Ecto neural progenitor cell (in vitro differentiated cells): ENCODE measurements around the gene TSSK6.

ENCODE experiments used
- DNase-seq: peaks from one replicate; pipeline ENCODE4 v3.0.0-alpha.2; 2018; ENCODE audit warnings: low spot score

TSSK6 gene

DNA sequence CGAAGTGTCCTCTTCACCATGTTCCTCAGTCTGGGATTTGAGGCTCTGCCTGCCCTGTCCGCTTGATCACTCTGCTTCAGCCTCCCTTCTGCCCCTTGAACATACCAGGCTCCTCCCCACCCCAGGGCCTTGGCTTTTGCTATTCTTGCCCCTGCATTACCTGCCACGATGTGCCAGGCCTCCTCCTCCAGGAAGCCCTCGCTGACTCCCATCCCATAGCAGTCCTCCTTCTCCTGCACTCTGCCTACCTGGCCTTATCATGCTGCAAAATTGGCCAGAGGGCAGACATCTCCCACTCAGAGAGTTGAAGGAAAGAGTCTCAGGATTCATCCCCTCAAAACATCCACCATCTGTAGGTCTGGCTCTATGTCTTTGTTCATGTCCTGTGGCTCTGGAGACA, 15.5 kb upstream of the TSSK6 start:
- no peak for DNase-seq

DNA sequence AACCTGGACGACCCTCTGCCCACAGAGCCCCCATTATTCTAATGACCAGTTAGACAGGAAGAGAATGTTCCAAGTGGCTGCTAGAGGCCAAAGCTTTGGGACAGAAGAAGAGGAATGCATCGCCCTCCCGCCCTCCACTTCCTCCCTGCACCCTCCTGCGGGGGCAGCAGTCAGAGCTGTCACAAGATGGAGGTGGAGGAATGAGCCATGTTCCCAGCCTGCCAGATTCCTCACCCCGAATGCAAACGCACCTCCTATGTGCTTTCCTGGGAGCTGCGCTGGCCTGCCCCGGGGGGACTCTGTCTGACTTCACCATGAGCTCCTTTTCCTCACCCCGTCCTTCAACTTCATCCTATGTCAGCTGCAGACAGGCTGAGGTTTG, 15.1 kb upstream of the TSSK6 start:
- no peak for DNase-seq

DNA sequence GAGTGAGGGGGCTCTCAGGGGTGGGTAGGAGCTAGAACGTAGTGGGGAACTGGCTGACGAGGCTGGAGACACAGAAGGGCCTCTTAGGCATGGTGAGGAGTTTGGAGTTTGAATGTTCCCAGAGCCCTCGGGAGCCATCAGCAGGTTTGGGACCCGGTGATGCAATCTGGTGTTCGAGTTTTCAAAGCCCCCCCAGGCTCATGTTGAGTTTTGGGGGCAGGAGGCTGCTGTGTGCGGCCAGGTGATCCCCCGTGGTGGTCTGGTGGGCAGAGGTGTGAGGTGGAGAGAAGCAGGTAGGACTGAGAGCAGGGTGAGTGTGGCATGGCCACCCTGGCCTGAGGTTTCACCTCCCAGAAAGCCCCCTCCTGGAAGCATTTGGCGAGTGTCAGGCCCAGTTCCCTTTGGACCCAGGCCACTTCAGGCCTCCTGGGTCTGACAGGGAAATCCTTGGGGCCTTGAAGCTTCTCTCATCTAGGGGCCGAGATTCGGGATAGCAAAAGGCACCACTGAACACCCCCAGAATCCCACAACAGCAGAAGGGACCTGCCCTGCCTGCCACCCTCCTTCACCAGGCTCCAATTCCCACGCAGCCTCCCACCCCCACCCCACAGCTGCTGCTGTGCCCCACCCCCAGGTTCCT, 14.6 kb upstream of the TSSK6 start:
- no peak for DNase-seq

DNA sequence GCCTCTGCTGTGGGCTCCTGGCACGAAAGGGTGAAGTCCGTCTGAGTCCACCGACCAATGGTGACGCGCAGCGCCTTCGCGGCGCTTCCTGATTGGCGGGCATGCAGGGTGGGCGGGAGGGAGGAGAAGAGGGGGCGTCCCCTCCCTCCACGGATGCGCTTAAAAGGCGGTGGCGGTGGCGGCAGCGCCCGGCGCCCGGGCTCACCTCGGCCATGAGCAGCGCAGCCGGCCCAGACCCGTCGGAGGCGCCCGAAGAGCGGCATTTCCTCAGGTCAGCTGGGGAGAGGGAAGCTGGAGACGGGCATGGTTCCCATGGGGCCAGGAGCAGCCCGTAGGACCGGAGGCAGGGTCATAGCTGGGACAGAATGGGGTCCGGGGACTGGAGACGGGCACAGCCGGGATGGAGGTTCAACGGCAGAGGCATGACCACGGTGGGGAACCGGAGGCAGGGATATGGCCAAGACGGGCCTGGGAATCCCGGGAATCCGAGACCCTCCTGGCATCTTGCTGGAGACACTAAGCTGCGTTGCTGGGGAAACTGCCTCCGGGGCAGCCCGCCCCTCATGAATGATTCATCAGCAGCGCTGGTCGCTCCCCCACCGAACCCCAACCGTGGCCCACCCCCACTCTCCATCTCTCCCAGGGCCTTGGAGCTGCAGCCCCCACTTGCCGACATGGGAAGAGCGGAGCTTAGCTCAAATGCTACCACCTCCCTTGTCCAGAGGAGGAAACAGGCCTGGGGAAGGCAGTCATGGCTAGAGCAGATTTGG, 13.6 kb upstream of the TSSK6 start, which contains the start of gene YJEFN3:
Gene YJEFN3 (plus strand): TSS at position 191 of the 770 bp plus-strand sequence. CDS start 22 bp downstream, at position 213.
- DNase-seq: peak; percentile 78

DNA sequence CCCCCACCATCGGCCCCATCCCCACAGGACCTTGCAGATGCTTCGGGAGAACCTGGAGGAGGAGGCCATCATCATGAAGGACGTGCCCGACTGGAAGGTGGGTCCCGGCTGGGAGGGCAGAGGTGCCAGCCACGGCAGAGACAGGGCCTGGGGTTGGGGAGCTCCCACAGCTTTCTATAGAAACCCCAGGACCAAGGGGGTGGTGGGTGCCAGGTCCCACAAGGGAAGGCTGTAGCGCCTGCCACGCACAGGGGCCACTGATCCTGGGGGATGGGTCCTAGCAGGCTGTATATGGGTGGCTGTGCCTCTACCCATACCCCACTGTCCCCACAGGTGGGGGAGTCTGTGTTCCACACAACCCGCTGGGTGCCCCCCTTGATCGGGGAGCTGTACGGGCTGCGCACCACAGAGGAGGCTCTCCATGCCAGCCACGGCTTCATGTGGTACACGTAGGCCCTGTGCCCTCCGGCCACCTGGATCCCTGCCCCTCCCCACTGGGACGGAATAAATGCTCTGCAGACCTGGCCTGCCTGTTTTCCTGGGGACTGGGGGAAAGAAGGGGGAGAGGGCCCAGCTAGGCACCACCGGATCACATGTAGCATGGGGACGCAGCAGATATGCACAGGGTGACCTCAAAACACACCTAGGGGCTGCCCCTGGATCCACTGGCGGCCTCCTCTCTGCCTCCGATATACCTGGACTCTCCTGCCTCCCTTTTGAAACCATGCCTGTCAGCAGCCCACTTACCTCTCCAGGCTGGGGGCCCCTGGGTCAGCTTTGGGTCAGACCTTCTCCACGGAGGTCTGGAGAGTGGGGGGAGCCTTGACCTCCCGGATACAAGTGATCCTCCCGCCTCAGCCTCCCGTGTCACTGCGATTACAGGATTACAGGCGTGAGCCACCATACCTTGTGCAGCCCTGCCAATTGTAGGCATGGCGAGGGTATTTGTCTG, 12.6 kb upstream of the TSSK6 start:
- DNase-seq: no peak

DNA sequence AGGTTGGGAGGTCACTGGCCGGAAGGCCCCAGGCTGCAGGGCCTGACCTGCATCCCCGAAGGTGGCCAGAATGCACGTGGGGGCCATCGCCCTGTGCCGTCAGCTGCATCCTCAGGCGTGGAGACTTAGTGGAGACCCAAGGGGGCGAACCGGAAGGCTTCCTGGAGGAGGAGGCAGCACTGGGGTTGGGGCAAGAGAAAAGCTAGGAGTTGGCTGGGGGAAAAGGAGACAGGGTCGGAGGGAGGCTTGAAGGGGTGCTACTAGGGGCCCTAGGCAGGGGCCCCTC, 12.0 kb upstream of the TSSK6 start:
- no peak for DNase-seq

DNA sequence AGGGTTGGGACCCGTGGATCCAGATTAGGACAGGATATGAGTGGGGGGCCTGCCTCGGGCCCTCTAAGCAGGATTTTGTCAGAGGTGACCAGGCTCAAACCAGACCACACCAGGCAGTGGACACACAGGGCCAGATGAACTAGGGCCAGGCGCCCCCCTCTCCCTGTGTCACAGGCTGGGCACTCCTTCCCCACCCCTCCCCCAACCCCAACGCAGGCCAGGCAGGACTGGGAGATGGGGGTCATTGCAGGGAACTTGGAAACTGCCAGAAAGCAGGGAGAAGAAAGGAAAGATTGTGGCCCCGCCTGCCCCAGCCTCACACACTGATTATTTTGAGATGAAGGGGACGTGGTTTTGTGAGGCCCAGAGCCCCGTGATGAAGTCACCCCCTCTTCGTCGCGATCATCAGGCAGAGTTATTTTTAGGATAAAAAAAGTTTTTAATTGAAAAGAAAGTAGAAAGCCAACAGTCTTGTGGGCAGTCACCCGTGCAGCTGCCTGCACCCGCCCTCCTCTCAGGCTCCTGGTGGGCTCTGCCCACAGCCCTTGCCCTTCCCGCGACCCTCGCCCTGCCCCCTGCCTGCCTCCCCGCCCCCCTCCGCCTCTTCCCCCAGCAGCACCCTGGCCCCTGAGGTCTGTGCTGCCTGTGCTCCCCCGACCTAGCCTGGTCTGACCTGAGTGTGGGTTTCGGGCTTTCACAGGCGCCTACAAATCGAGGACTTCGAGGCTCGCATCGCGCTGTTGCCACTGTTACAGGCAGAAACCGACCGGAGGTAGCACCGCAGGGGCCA, 11.4 kb upstream of the TSSK6 start:
- no peak for DNase-seq

DNA sequence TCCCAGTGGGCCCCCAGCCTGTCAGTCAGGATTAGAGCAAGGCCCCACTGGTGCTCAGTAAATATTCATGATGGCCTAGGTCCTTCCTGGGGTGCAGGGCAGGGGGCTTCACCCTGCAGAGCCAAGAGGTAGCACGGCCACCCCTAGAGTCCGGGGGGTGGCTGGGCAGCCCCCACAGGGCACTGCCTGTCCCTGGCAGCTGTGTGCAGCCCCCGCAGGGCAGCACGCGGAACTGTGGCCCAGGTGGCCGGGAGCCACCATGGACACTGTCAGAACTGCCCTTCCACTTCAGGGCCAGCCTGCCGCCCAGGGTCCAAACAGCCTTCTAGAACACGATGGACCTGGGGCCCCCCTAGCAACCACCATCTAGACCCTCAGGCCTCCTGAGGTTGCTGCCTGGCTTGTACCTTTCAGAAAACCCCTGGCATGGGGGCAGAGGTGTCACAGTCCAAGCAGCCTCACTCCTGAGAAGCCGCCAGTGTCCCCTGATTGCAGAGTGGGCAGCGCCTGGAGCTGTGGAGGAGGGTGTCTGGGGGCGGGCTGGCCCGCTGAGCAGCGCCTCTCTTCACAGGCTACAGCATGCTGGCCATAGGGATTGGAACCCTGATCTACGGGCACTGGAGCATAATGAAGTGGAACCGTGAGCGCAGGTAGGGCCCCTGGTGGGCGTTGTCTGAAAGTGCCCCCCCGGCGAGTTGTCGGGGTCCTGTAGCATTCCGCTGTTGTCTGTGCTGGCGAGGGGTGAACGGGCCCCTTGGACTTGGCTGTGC, 10.4 kb upstream of the TSSK6 start:
- DNase-seq: no peak

DNA sequence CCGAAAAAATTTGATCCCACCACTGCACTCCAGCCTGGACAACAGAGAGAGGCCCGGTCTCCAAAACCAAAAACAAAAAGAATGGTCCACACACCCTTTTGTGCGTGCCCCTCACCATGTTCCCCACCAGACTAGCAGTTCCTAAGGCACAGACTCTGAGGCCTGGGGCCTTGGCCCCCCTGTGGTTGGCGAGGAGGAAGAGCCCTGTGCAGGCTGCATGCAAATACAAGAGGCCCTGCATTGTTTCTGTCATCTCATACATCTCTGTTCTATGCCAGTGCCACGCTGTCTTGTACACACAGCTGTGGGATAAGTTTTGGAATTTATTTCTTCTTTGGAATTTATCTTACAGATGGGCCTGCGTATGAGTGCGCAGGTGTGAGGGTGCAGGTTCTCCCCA, 8.7 kb upstream of the TSSK6 start:
- no peak for DNase-seq

DNA sequence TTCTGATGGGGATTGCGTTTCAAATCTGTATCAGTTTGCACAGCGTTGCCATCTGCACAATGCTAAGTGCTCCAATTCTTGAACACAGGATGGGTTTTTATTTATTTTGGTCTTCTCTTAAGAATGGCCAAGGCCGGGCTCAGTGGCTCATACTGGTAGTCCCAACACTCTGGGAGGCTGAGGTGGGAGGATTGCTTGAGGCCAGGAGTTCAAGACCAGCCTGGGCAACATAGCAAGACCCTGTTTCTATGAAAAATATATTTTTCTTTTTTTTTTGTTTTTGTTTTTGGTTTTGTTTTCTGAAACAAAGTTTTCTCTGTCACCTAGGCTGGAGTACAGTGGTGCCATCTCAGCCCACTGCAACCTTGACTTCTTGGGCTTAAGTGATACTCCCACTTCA, 7.8 kb upstream of the TSSK6 start:
- DNase-seq: no peak

DNA sequence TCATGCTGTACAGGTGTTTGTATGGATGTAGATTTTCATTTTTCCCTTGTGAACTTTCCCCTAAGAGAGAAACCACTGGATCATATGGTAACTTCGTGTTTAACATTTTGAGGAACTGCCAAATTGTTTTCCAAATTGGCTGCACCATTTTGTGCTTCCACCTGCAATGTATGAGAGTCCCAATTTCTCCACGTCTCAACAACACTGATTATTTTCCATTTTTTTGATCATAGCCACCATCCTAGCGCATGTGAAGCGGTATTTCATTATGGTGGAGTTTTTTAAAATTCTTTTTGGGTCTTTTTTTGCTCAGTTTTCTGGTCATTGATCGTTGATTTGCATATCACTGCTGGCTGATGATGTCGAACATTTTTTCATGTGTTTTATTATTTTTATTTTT, 5.6 kb upstream of the TSSK6 start:
- DNase-seq: no peak

DNA sequence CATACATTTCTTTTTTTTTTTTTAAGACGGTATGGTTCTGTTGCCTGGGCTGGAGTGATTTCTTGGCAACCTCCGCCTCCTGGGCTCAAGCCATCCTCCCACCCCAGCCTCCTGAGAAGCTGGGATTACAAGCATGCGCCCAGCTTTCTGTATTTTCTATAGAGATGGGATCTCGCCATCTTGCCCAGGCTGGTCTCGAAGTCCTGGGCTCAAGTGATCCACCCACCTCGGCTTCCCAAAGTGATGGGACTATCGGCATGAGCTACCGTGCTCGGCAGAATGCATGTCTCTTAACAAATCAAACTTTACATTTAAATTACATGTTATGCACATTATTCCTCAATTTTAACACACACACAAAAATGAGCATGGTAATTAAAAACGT, 1.9 kb upstream of the TSSK6 start:
- no peak for DNase-seq

DNA sequence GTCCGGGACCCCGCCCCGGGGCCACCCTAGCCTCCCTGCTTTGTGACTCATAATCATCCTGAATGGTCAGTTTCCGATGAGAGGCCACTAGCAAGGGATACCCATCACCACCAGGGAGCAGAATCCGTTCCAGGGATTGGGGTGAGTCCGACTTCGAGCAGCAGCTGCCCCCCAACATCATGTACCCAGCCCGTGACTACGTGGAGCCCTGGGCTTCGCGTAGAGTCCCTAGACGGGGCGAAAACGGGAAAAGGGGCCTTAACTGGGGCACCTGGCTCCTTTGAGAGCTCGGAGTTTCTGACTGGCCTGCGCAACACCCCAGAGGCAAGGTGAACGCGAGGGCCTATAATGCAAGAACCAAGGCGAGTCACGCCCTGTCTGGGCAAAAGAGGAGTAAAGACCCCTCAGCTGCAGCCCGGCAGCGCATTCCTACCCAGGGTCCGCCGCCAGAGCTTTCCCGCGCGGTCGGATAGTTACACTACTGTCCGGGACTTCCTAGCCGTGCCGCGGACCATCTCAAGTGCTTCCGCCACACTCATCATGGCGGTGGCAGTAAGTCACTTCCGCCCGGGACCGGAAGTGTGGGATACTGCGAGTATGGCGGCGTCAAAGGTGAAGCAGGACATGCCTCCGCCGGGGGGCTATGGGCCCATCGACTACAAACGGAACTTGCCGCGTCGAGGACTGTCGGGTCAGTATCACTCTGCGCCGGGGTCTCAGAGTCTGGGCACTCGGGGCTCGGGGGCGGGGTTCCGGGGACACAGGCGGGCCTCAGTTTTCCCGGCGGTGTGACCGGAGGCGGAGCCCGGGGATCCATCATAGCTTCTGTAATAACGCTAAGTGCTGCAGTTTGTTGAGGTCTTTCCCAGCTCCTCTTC, 533 bp upstream of the TSSK6 start, which contains the start of gene NDUFA13:
Gene NDUFA13 (plus strand): TSS at position 584 of the 878 bp plus-strand sequence. CDS start 14 bp downstream, at position 598.
- DNase-seq: peak; percentile 96

DNA sequence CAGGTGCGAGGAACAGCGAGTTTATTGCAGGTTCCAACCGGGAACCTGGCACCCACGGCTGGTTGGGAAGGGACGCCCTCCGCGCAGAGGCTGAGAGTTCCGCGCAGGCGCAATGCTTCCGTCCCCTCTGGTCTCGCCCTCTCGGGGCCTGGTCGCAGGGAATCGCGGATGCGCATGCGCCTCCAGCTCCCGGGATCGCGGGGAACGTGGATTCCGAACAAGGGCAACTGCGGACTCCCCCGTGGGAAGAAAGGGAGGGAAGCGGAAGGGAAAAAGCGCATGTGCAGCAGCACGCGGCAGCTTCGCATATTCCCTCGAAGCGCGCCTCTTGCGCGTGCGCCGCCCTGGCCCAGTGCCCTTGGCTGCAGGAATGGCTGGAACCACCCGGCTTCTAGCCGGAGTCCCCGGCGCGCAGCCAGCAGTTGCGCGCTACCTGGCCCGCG, 1.1 kb downstream of the TSSK6 start:
- no peak for DNase-seq

DNA sequence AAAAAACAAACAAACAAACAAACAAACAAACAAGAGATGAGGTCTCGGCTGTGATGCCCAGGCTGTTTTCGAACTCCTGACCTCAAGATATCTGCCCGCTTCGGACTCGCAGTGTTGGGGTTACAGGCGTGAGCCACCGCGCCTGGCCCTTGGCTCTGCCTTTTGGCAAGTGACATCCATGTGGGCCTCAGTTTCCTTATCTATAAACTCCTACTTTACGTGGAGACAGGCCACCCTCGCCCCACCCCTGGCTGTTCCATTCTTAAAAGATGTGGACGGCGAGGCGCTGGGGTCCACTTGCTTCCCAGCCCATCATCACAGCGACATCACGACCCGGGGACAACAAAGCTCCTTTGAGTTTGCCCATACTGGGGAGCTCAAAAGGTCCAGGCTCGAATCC, 1.7 kb downstream of the TSSK6 start:
- DNase-seq: no peak

DNA sequence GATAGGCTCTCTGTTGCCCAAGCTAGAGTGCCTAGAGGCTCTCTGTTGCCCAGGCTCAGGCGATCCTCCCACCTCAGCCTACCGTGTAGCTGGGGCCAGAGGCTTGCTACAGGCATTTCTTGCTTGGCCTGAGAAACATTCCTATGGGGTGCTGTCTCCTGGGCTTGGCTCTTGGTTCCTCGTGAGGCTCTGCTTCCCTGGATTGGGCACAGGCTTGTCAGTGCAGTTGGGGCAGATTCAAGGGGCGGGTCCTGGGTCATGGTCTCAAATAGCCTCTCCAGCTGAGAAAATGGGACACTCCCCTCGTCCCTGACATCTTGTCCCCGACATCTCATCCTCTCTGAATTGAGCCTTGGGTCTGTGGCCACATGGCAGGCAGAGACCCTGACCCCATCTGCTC, 4.9 kb downstream of the TSSK6 start:
- no peak for DNase-seq

DNA sequence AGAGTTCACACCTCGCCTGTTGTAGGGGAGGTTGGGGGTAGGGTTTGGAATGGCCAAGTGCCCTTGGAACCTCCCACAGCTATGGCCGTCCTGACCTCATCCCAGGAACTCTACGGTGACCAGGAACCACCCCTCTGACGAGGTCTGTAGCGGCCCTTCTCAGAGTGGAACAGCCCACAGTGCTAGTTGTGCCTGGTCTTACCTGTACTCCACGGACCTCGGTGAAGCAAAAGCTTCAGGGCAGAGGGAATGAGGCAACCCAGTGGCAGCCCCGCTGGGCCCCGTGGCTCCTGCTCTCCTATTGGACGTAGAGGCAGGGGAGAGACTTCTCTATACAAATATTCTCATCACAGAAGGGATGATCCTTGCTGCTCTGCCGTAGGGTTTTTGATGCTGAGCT, 7.1 kb downstream of the TSSK6 start:
- DNase-seq: no peak

DNA sequence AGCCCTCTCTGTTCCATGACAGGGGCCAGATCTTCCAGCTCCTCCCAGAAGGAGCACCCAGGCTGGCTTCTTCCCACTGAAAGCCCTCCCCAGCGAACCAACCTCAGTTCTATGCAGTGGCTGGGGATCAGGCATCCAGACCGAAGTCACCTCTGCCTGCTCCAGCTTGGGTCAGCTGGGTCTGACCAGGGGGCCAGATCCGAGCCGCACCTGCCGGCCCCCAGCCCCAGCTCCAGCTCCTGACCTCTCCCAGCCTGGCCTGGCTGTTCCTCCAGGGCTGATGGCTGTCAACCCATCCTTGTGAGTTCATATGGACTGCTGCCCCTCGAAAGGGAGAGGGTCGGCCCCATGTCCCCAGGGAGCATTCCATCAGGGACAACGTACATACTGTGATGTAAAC, 8.0 kb downstream of the TSSK6 start:
- no peak for DNase-seq

DNA sequence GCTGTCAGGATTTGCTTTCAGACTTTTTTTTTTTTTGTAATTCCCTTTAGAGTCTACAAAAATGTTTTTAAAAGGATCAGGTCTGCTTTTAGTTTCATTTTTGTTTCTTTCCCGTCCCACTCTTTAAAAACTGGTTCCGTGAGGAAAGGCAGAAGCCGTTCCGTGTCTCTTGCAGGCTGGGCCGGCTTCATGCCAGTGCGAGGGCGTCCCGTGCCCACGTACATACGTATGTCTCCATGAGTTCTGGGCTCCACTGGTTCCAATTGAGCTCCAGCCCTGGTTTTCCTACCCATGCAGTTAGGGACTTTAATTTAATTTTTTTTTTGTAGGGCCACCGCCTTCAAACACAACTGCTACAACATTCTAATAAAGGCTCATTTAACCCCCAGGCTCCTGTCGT, 8.8 kb downstream of the TSSK6 start:
- no peak for DNase-seq

DNA sequence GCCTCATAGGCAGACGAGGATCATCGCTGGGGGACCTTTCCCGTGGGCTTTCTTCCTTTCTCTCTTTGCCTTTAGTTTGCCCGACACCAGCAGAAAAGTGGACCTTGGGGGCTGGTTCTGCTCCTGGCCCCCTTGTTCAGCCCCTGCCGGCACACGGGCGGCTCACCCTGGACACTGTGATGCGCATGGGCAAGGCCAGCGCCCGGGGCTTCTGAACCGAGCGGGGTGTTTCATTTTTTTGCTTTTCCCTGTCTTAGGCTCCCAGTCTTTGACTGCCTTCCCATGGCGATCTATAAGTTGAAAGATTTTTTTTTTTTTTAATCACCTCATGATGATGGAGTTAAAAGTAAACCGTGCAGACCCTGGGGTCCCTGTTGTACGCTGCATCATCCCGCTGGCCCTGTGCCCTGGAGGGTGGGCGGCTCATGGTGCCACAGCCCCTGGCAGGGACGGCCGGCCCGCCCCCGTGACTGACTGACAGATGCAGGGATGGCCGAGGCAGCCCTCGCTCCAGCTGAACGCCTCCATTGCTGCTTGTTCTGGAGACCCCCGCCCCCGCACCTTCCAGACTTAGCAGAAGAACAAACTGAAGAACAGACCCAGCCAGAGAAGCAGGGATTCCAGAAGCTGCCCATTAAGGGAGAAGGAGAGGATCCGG, 9.6 kb downstream of the TSSK6 start:
- DNase-seq: no peak
